Uterus (tissue), 2 donors: ENCODE measurements around the gene MUC5AC.

ENCODE experiments used
- CTCF ChIP-seq, 4 experiments: fragments of 200-600 bp in 2 of 4; fragments of 450-650 bp in 2 of 4; sonication (generic) in 2 of 4; IDR thresholded peaks; one replicate each; pipeline ENCODE4 v1.5.1; 2016 to 2019; ENCODE audit warnings: antibody characterized with exemption in 4 of 4, mild to moderate bottlenecking in 2 of 4, moderate library complexity in 1 of 4
- POLR2A ChIP-seq, 2 donors: fragments of 450-650 bp; IDR thresholded peaks; one replicate each; pipeline ENCODE4 v1.6.1; 2016; ENCODE audit warnings: antibody characterized with exemption in 2 of 2, mild to moderate bottlenecking in 1 of 2, moderate library complexity in 1 of 2

GRCh38 chr11:1217151-1217550 lies 59.4 kb downstream of the MUC5AC start:
- TF ChIP-seq CTCF (IDR thresholded peaks at IDR 0.05) (no peak), POLR2A (IDR thresholded peaks at IDR 0.05) (no peak)
